NAMALWA (cell line): ENCODE measurements around the gene ASPRV1.

Source experiments
- DNase-seq: peaks from one replicate; pipeline ENCODE4 v3.0.0-alpha.2; 2015; ENCODE audit warnings: low spot score

ASPRV1 gene

GRCh38 chr2:69988086-69988635, 26.7 kb upstream of the ASPRV1 start:
- no peak for DNase-seq

DNA sequence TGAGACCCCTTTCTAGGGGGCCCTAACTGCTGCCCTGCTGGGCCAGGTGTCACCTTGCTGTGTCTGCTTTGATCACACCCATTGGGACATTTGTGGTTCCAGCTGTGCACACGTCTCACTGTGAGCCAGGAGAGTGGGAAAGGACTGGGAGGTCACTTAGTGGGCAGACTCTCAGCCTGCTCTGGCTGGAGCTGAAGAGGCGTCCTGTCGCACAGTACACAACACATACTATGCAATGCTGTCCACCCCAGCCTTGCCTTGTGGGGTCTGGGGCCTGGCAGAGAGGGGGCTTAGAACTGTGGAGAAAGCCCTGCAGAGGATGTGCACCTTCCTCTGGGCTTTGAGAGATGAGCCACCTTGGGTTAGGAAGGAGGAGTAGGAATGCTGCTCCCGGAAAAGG, 25.3 kb upstream of the ASPRV1 start:
- no peak for DNase-seq

- no peak for DNase-seq
These were observed 24.3 kb upstream of the ASPRV1 start for GRCh38 chr2:69985688-69986087.

- no peak for DNase-seq
These were observed 23.8 kb upstream of the ASPRV1 start for GRCh38 chr2:69985216-69985615.

DNA sequence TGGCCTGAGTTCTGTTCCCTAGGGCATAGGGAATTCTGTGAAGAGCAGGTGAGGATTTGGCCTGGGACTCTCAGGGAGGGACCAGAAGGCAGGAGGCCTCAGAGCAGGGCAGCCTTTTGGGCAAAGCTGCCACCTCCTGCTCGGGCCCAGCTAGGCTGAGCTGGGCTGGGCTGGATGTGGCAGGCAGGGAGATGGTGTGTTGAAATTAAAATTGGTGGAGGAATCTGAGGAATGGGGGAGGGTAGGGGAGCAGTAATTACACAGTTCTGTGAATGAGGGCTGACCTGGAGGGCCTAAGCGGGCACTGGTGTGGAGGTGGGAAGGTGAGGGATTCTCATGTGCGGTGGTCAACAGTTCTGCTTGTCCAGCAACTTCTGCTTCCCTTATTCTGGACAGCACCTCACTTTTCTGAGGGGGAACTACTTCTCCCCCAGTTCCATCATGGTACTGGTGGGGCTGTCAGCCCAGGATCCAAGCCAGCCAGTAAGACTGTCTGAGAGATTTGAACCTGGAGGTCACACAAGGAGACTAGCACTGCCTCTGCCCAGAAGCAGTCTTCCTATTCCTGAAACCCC, 22.0 kb upstream of the ASPRV1 start:
- no peak for DNase-seq

DNA sequence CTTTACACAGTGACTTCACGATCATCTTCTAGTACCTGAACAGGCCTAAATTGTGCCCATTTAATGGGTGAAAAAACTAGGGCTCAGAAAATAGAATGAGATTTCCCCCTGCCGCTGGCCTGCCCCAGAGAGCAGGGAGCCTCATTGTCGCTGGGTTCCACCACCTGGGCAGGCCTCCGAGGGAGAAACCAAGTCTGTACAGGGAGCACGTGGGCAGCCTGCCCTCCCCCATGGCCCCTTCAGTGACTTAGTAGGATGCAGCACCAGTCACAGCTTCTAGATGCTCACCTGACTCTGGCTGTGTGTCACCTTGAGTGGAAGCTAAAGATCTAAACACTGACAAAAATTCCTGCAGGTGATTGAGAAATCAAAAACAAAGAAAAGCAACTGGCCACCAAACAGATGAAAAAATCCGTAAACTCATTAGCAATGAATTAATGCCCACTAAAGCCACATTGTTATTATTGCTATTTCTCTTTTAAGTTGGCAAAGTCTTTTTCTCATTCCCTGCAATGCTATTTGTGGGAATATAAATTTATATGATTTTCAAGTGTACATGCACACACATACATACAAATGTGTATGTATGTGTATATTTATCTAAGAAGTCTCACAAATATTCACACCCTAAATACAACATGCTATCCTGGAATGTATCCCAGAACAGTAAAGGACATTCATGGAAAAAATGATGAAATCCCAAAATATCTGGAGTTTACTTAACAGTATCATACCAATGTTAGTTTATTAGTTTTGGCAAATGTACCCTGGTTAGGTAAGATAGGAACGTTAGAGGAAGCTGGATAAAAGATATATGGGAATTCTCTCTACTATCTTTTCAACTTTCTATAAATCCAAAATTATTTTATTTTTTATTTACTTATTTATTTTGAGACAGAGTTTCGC, 18.7 kb upstream of the ASPRV1 start:
- DNase-seq: no peak

DNA sequence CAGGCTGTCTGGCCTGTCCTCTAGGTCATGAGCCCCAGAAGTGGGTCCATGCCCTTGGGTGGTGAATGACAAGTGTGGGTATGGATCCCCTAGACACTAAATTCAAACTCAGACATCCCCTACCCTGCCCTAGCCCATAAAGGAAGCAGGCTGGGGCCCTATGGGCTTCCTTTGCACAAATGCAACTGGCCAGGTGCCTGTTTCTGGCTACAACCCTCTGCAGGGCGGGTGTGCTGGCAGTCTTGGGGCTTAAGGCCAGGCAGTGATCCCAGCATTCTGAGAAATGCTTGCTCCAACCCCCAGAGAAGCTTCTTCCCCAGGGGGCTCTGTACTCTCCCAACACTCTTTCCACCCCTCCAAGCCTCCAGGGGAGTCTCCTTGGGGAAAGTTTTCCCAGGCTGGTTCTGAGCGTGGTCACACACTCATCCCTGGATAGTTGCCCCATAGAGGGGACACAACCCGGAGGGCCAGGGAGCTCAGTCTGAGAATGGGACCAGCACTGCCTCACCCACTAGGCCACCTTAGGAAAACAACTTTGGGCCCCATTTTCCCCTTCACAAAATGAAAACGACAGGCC, 16.6 kb upstream of the ASPRV1 start:
- DNase-seq: no peak

- no peak for DNase-seq
These were observed 15.8 kb upstream of the ASPRV1 start for GRCh38 chr2:69977186-69977585.

GRCh38 chr2:69975853-69976462, 14.5 kb upstream of the ASPRV1 start:
- DNase-seq: no peak

- DNase-seq: no peak
These were observed 13.9 kb upstream of the ASPRV1 start for GRCh38 chr2:69975136-69975852.

DNA sequence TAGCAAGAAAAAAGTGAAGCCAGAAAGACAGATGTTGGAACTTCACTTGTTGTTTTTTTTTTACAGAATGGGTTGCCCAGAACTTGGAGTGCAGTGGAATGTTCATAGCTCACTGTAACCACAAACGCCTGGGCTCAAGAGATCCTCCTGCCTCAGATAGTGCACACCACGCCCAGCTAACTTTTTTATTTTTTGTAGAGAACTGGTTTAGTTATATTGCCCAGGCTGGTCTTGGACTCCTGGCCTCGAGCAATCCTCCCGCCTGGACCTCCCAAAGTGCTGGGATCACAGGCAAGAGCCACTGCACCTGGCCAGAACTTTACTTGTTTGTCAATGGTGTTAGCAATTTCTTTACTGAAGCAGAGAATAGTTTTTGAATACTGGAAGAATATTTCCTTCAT, 11.9 kb upstream of the ASPRV1 start:
- DNase-seq: no peak

DNA sequence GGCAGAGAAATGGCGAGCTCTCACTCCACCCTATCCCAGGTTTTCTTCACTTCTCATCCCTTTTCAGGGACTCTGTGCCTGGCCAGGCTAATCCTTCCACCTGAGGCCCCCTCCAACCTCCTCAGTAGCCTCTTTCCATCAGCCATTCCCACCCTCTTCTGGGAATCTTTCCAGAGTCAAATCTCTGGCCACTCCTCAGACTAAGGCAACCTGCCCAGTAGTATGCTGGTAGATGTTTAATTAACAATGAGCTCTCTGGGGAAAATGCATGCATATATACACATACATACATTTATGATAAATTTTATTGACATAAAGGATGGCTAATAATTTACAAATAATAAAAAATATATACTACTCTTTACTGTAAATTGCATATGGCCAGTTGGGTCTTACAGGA, 11.4 kb upstream of the ASPRV1 start:
- DNase-seq: no peak

DNA sequence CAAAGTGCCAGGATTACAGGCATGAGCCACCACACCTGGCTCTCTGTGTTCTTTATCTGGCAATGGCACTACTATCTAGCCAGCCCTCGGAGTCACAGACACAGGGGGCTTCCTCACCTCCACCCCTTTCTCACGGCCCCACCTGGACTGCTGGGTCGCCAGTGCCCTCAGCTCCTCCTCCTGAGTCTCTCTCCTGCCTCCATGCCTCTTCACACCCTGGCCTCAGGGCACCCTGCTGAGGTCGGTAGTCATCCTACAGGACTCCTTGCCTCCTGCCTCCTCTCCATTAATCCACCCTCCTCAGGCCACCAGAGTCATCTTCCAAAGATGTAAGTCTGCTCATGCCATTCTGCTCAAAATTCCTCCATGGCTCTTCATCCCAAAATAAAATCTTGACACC, 8.6 kb upstream of the ASPRV1 start:
- DNase-seq: no peak

DNA sequence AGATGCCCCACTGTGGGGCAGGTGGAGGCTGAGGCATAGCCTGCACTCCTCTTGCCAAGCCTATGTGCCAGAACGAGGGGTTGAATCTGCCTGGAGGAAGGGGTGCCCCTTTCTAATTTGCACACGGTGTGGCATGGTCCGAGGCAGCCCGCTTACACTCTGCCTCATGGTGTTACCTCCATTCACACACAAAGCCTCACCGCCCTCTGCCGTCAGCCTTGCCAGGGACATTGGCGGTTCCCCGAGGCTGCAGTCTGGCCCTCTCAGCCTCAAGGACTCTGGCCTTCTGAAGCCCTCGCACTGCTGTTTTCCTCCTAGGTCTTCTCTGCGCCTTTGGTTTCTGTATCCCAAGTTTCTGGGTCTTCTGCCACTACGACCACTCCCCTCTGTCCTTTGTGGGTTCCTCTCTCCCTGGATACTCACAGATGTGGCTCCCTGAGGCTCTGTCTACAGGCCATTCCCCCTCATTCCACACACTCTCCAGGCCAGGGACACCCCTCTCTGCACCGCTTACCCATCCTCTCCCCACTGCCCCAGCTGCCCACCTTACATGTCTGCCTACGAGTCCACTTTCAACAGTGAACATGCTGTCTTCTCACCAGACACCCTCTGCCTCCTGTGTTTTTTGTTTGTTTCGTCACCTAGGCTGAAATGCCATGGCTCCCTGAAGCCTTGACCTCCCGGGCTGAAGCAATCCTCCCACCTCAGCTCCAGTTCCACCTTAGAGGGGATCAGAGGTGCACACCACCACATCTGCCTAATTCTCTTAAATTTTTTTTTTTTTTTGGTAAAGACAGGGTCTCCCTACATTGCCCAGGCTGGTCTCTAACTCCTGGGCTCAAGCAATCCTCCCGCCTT, 7.9 kb upstream of the ASPRV1 start:
- DNase-seq: no peak

DNA sequence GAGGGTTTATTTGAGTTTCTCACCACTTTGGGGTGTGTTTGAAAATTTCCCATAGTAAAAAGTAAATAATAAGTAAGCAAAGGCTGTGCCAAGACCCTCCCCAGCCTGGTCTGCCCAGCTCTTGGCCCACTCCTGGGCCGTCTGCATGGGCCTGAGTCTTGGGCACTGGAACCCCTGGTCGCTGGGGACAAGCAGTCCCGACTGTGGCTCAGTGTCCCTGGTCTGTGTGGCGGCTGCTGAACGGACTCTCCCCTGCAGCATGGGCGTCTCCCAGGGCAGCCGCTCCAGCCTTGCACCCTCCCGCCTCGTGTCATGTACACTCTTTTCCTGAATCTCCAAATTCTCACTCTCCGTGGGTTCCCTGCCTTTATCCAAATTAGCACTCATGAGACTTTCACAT, 7.2 kb upstream of the ASPRV1 start:
- no peak for DNase-seq

- DNase-seq: no peak
These were observed 5.1 kb upstream of the ASPRV1 start for GRCh38 chr2:69966496-69966895.

GRCh38 chr2:69965756-69966445, 4.5 kb upstream of the ASPRV1 start:
- no peak for DNase-seq

- DNase-seq: no peak
These were observed 3.0 kb upstream of the ASPRV1 start for GRCh38 chr2:69964353-69964841.

GRCh38 chr2:69962986-69963730, 1.7 kb upstream of the ASPRV1 start:
- DNase-seq: no peak

GRCh38 chr2:69960821-69961220, 610 bp downstream of the ASPRV1 start:
- no peak for DNase-seq
